HG03060 (cell line): ENCODE results near the gene AVEN.
"Not testable (repeated sequence)": the region's sequence is repeated elsewhere in the genome, so short reads cannot be mapped to it uniquely, and the experiment has no call there.

Experiments
- ATAC-seq: cut with Tn5 transposase; IDR thresholded peaks from one replicate; pipeline ENCODE4 v1.9.1; 2021; ENCODE audit warnings: low read depth, moderate number of reproducible peaks; ENCODE audit not compliant: unreplicated experiment

Gene AVEN

GRCh38 chr15:34038871-34039789, at the start of gene AVEN:
AVEN (minus strand) TSS chr15:34039204; CDS start chr15:34039046, 158 bp downstream.
- no peak for ATAC-seq

- no peak for ATAC-seq
These were observed 46.7 kb upstream of the AVEN start for GRCh38 chr15:34085746-34086145.

- ATAC-seq, result no peak
These were observed 45.1 kb upstream of the AVEN start for GRCh38 chr15:34084086-34084485.

- no peak for ATAC-seq
These were observed 40.9 kb upstream of the AVEN start for GRCh38 chr15:34079904-34080303.

- ATAC-seq, result no peak
These were observed 39.9 kb upstream of the AVEN start for GRCh38 chr15:34078900-34079299.

GRCh38 chr15:34076785-34077184, 37.8 kb upstream of the AVEN start:
- ATAC-seq, result no peak

- no peak for ATAC-seq
These were observed 31.0 kb upstream of the AVEN start for GRCh38 chr15:34070003-34070402.

GRCh38 chr15:34065941-34066340, 26.9 kb upstream of the AVEN start:
- no peak for ATAC-seq

GRCh38 chr15:34065261-34065660, 26.3 kb upstream of the AVEN start:
- no peak for ATAC-seq

- no peak for ATAC-seq
These were observed 25.4 kb upstream of the AVEN start for GRCh38 chr15:34064438-34064837.

GRCh38 chr15:34059946-34060345, 20.9 kb upstream of the AVEN start:
- ATAC-seq, result no peak

GRCh38 chr15:34059476-34059875, 20.5 kb upstream of the AVEN start:
- no peak for ATAC-seq

GRCh38 chr15:34056911-34057310, 17.9 kb upstream of the AVEN start:
- no peak for ATAC-seq

- ATAC-seq, result no peak
These were observed 17.0 kb upstream of the AVEN start for GRCh38 chr15:34055868-34056595.

GRCh38 chr15:34054081-34054707, 15.2 kb upstream of the AVEN start:
- ATAC-seq, result no peak

GRCh38 chr15:34050385-34050784, 11.4 kb upstream of the AVEN start:
- not testable (repeated sequence) for ATAC-seq

- no peak for ATAC-seq
These were observed 10.1 kb upstream of the AVEN start for GRCh38 chr15:34049112-34049511.

- no peak for ATAC-seq
These were observed 9.1 kb upstream of the AVEN start for GRCh38 chr15:34047893-34048775.

GRCh38 chr15:34046471-34047145, 7.6 kb upstream of the AVEN start:
- no peak for ATAC-seq

GRCh38 chr15:34043813-34044212, 4.8 kb upstream of the AVEN start:
- no peak for ATAC-seq
